Gastroesophageal sphincter (tissue), 4 donors: ENCODE data around the gene AAR2. TPM values are rescaled to one million over a fixed set of nuclear protein-coding genes. Genes with fewer than 3 reads are reported as not detected.

Source experiments
- ATAC-seq: fragments of 150-250 bp; one replicate; pipeline ENCODE4 v1.9.1; 2016; ENCODE audit warnings: mild to moderate bottlenecking, moderate library complexity
- H3K27ac ChIP-seq, 4 donors: fragments of 200-600 bp; sonication (generic) in 3 of 4; 1 replicate in 3 of 4; 2 replicates in 1 of 4; pipeline ENCODE4 v1.5.1; 2016 to 2019
- H3K27me3 ChIP-seq: fragments of 200-600 bp; sonication (generic); one replicate; pipeline ENCODE4 v1.5.1; 2019
- H3K36me3 ChIP-seq, 2 donors: fragments of 200-600 bp; sonication (generic); one replicate each; pipeline ENCODE4 v1.5.1; 2019; ENCODE audit warnings: control low read depth in 1 of 2
- H3K4me1 ChIP-seq, 3 donors: fragments of 200-600 bp; sonication (generic); 1 replicate in 2 of 3; 2 replicates in 1 of 3; pipeline ENCODE4 v1.5.1; 2016 to 2019; ENCODE audit warnings: control low read depth in 2 of 3
- H3K4me3 ChIP-seq, 2 donors: fragments of 200-600 bp; sonication (generic); one replicate each; pipeline ENCODE4 v1.5.1; 2019; ENCODE audit warnings: mild to moderate bottlenecking in 1 of 2, moderate library complexity in 1 of 2
- H3K9me3 ChIP-seq, 3 donors: fragments of 200-600 bp; sonication (generic); one replicate each; pipeline ENCODE4 v1.5.1; 2017 to 2019; ENCODE audit warnings: control low read depth in 2 of 3
- EP300 ChIP-seq: sonication (generic); formaldehyde crosslinking; IDR thresholded peaks from one replicate; pipeline ENCODE4 v1.6.1; 2017; ENCODE audit warnings: antibody characterized with exemption, mild to moderate bottlenecking
- POLR2A ChIP-seq, 2 donors: fragments of 450-650 bp; IDR thresholded peaks; one replicate each; pipeline ENCODE4 v1.6.1; 2017; ENCODE audit warnings: antibody characterized with exemption in 2 of 2, mild to moderate bottlenecking in 2 of 2, moderate library complexity in 1 of 2
- POLR2AphosphoS5 ChIP-seq: sonication (generic); formaldehyde crosslinking; IDR thresholded peaks from one replicate; pipeline ENCODE4 v1.6.1; 2017; ENCODE audit warnings: antibody characterized with exemption
- WGBS, 2 donors: methylation state at CpG; one replicate each; pipeline ENCODE4 v1.1.5; 2018; ENCODE audit warnings: low coverage in 1 of 2; 5-methylcytosine and 5-hydroxymethylcytosine counted together
- total RNA-seq, 4 donors: library from RNA; depleted of rRNA; stranded (reverse); fragments of >200 nt; gene quantifications; one replicate each; pipeline ENCODE4 v1.1.0, GENCODE V29; 2016
- TF ChIP-seq, protein P1 (sequence below), 4 experiments: fragments of 200-600 bp in 2 of 4; fragments of 450-650 bp in 2 of 4; sonication (generic) in 1 of 4; IDR thresholded peaks; one replicate each; pipeline ENCODE4 v1.5.1; 2017 to 2019; ENCODE audit warnings: antibody characterized with exemption in 4 of 4, mild to moderate bottlenecking in 2 of 4, moderate library complexity in 2 of 4

AAR2 gene
- total RNA-seq, 4 donors from 2014 or later: 37.4 to 48.5 (median 38.9) TPM

DNA sequence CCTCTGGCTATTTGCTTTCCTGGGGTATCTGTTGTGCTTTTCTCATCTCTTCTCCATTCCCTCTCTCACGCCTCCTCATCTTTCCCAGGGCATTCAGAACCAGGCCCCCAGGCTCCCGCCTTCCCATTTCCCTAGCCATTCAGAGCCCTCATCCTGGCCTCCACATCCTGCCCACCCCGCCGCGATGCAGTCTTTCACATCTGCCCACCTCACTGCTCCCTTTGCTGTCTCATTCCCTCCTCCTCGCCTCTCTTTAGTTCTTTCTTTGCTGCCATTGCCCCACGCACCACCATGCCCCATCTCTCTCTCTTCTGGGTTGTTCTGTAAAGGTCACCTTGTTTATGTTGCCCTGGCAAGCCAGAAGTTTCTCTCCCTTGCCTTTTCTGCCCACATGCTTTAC lies 10.6 kb upstream of the AAR2 start:
- TF ChIP-seq, protein P1, sequence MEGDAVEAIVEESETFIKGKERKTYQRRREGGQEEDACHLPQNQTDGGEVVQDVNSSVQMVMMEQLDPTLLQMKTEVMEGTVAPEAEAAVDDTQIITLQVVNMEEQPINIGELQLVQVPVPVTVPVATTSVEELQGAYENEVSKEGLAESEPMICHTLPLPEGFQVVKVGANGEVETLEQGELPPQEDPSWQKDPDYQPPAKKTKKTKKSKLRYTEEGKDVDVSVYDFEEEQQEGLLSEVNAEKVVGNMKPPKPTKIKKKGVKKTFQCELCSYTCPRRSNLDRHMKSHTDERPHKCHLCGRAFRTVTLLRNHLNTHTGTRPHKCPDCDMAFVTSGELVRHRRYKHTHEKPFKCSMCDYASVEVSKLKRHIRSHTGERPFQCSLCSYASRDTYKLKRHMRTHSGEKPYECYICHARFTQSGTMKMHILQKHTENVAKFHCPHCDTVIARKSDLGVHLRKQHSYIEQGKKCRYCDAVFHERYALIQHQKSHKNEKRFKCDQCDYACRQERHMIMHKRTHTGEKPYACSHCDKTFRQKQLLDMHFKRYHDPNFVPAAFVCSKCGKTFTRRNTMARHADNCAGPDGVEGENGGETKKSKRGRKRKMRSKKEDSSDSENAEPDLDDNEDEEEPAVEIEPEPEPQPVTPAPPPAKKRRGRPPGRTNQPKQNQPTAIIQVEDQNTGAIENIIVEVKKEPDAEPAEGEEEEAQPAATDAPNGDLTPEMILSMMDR (IDR thresholded peaks at IDR 0.05): no peak
- no peak for TF ChIP-seq POLR2A (IDR thresholded peaks at IDR 0.05)
- no peak for TF ChIP-seq EP300
- TF ChIP-seq POLR2AphosphoS5: no peak
- ATAC-seq: no peak

GRCh38 chr20:36228770-36229169 lies 7.5 kb upstream of the AAR2 start:
- no peak overlapping the region for H3K27ac ChIP-seq
- H3K4me1 ChIP-seq: no peaks in the 10 kb centered on the region
- 63 to 64% methylated on average over 3 to 6 of the region's 6 CpGs for WGBS, 2 donors
- H3K4me3 ChIP-seq: no peak overlapping the region
- TF ChIP-seq POLR2AphosphoS5 (no peak), POLR2A (IDR thresholded peaks at IDR 0.05) (no peak), EP300 (no peak)
- TF ChIP-seq, protein P1 (IDR thresholded peaks at IDR 0.05): no peak
- ATAC-seq: no peak
- H3K27me3 ChIP-seq: no peaks in the 10 kb centered on the region
- no peaks in the 10 kb centered on the region for H3K9me3 ChIP-seq
- peaks cover 0 to 59% of the 10 kb centered on the region in 2 donors for H3K36me3 ChIP-seq

More for the DNA sequence above, 10.6 kb upstream of the AAR2 start:
- 60 to 75% methylated on average over 1 to 7 of the region's 7 CpGs for WGBS, 2 donors
- peaks cover 0 to 89% of the 10 kb centered on the region in 2 donors for H3K36me3 ChIP-seq
- no peaks in the 10 kb centered on the region for H3K27me3 ChIP-seq
- H3K4me3 ChIP-seq: no peak overlapping the region
- H3K27ac ChIP-seq: no peak overlapping the region
- H3K9me3 ChIP-seq: no peaks in the 10 kb centered on the region
- no peaks in the 10 kb centered on the region for H3K4me1 ChIP-seq

- H3K27me3 ChIP-seq: no peaks in the 10 kb centered on the region
- 55 to 65% methylated on average over 3 of the region's 3 CpGs for WGBS, 2 donors
- H3K4me1 ChIP-seq: no peaks in the 10 kb centered on the region
- no peaks in the 10 kb centered on the region for H3K9me3 ChIP-seq
- no peak for ATAC-seq
- TF ChIP-seq POLR2A (IDR thresholded peaks at IDR 0.05): no peak
- TF ChIP-seq, protein P1 (IDR thresholded peaks at IDR 0.05): no peak
- no peak for TF ChIP-seq EP300
- no peak for TF ChIP-seq POLR2AphosphoS5
- H3K36me3 ChIP-seq: peaks cover 0 to 56% of the 10 kb centered on the region in 2 donors
- H3K27ac ChIP-seq: no peak overlapping the region
- H3K4me3 ChIP-seq: no peak overlapping the region
Measured at GRCh38 chr20:36230019-36230418, 6.3 kb upstream of the AAR2 start.

DNA sequence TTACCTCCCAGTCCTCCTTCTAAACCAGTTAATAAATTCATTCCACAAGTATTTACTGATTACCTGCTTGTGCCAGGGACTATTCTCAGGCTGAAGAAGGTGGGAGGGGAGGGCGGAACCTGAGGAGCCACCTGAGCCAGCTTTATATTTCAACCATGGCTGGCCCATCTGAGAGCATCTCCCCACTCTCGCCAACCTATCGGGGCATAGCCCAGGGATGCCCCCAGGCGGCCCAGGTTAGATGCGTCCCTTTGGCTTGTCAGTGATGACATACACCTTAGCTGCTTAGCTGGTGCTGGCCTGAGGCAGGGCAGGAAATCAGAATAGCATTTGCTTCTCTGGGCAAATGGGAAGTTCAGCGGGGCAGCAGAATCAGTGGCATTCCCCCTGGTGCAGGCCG lies 4.9 kb upstream of the AAR2 start:
- no peaks in the 10 kb centered on the region for H3K27me3 ChIP-seq
- peaks cover 0 to 42% of the 10 kb centered on the region in 2 donors for H3K36me3 ChIP-seq
- no peak overlapping the region for H3K27ac ChIP-seq
- no peak overlapping the region for H3K4me3 ChIP-seq
- ATAC-seq: no peak
- H3K9me3 ChIP-seq: no peaks in the 10 kb centered on the region
- WGBS, 2 donors: 80 to 100% methylated on average over 1 of the region's 7 CpGs
- no peak for TF ChIP-seq EP300
- peaks cover 0 to 7% (median 4%) of the 10 kb centered on the region in 3 donors for H3K4me1 ChIP-seq

- ATAC-seq: no peak
- TF ChIP-seq POLR2A (IDR thresholded peaks at IDR 0.05) (no peak), POLR2AphosphoS5 (no peak), EP300 (no peak)
- TF ChIP-seq, protein P1 (IDR thresholded peaks at IDR 0.05): no peak
- H3K27me3 ChIP-seq: no peaks in the 10 kb centered on the region
Measured at GRCh38 chr20:36234771-36235320, 1.4 kb upstream of the AAR2 start.

More at GRCh38 chr20:36234771-36235320, 1.4 kb upstream of the AAR2 start:
- 67 to 72% methylated on average over 3 of the region's 4 CpGs for WGBS, 2 donors
- Histone ChIP-seq H3K4me1 (peaks cover 4 to 36% (median 22%) of the 10 kb centered on the region in 3 donors), H3K27ac (no peak overlapping the region), H3K9me3 (no peaks in the 10 kb centered on the region), H3K4me3 (no peak overlapping the region), H3K36me3 (peaks cover 0 to 18% of the 10 kb centered on the region in 2 donors)
